Transverse colon (tissue), 4 donors: Measurements from ENCODE around the gene ZNF594. TPM values are rescaled to one million over a fixed set of nuclear protein-coding genes. Genes with fewer than 3 reads are reported as not detected.
"Not testable (repeated sequence)": the region's sequence is repeated elsewhere in the genome, so short reads cannot be mapped to it uniquely, and the experiment has no call there.

ENCODE experiments used
- DNase-seq: peaks from one replicate; pipeline ENCODE4 v3.0.0-alpha.2; 2019
- H3K27ac ChIP-seq, 4 donors: fragments of 200-600 bp; sonication (generic); 2 replicates each; pipeline ENCODE4 v1.5.1; 2016 to 2018; ENCODE audit warnings: inconsistent platforms in 4 of 4
- H3K27me3 ChIP-seq: fragments of 200-600 bp; sonication (generic); 2 replicates; pipeline ENCODE4 v1.5.1; 2017; ENCODE audit warnings: inconsistent platforms
- H3K36me3 ChIP-seq, 4 donors: fragments of 200-600 bp; sonication (generic); 2 replicates each; pipeline ENCODE4 v1.5.1; 2017 to 2019; ENCODE audit warnings: inconsistent platforms in 4 of 4
- H3K4me1 ChIP-seq, 4 donors: fragments of 200-600 bp; sonication (generic); 2 replicates each; pipeline ENCODE4 v1.5.1; 2017 to 2020; ENCODE audit warnings: inconsistent platforms in 4 of 4
- H3K4me3 ChIP-seq, 4 donors: fragments of 200-600 bp; sonication (generic); 1 replicate in 1 of 4; 2 replicates in 3 of 4; pipeline versions ENCODE4 v1.5.1 to v1.6.1; 2017 to 2019; ENCODE audit warnings: inconsistent platforms in 4 of 4
- H3K9me3 ChIP-seq, 2 donors: fragments of 200-600 bp; sonication (generic); 2 replicates each; pipeline ENCODE4 v1.5.1; 2017 to 2019; ENCODE audit warnings: inconsistent platforms in 2 of 2
- EP300 ChIP-seq: sonication (generic); formaldehyde crosslinking; IDR thresholded peaks from one replicate; pipeline ENCODE4 v1.6.1; 2017; ENCODE audit warnings: antibody characterized with exemption, low read depth
- POLR2A ChIP-seq: fragments of 450-650 bp; IDR thresholded peaks from one replicate; pipeline ENCODE4 v1.6.1; 2016; ENCODE audit warnings: antibody characterized with exemption, mild to moderate bottlenecking, moderate library complexity
- POLR2AphosphoS5 ChIP-seq, 3 donors: sonication (generic); formaldehyde crosslinking; IDR thresholded peaks; one replicate each; pipeline ENCODE4 v1.6.1; 2016; ENCODE audit warnings: antibody characterized with exemption in 3 of 3
- WGBS, 2 donors: methylation state at CpG; one replicate each; pipeline ENCODE4 v1.1.5; 2018; ENCODE audit warnings: low coverage in 1 of 2; 5-methylcytosine and 5-hydroxymethylcytosine counted together
- in situ Hi-C, 4 donors: fragments of 200-750 bp; cut with MboI; loops; one replicate each; pipeline versions ENCODE4 v1.15.0 to v1.15.1; 2017; ENCODE audit warnings: low sequenced_read_pairs in 3 of 4, low pct_ligation_motif_present in 1 of 4, low pct_unique_long_range_greater_than_20kb in 1 of 4
- intact Hi-C: fragments of 100-400 bp; cut with DNase I; formaldehyde crosslinking; loops from one replicate; pipeline ENCODE4 v1.15.1; 2023; ENCODE audit warnings: low total_unique reads
- total RNA-seq, 4 donors: library from RNA; depleted of rRNA; stranded (reverse); fragments of >200 nt; gene quantifications; one replicate each; pipeline ENCODE4 v1.1.0, GENCODE V29; 2016
- TF ChIP-seq, protein P1 (sequence below), 5 experiments: fragments of 200-600 bp in 3 of 5; fragments of 450-650 bp in 2 of 5; sonication (generic) in 3 of 5; IDR thresholded peaks; 1 replicate in 2 of 5; 2 replicates in 3 of 5; pipeline ENCODE4 v1.5.1; 2016 to 2017; ENCODE audit warnings: antibody characterized with exemption in 5 of 5, inconsistent platforms in 3 of 5, mild to moderate bottlenecking in 2 of 5, moderate library complexity in 1 of 5

Gene ZNF594
- total RNA-seq, 4 donors from 2014 or later: 1.5 to 17.0 (median 4.5) TPM

DNA sequence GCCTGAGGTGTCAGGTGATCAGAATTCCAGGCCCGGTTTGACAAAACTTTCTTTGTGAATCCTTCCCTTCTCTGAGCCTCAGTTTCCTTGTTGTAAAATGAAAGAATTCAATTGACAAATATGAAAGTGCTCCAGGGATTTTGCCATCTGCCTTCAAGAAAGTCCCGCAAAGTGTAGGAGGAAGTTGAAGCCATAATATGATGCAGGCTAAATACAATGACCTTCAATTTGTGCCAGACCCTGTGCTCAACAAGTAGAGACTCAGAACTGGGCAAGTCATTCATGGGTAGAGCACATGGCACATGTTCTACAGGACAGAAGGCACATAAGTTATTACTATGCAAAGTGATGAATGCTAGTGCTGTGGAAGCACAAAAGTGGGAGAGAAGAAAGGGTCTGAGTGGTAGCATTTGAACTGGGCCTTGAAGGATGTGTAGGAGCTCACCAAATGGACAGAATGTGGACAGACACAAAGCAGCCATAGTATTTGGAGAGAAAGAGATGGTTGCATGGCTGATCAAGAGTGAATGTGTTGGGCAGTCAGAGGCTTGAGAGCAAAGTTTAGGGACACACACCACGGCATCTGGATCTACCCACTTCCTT, 45.4 kb upstream of the ZNF594 start:
- Histone ChIP-seq H3K4me3 (no peak overlapping the region), H3K9me3 (no peaks in the 10 kb centered on the region), H3K36me3 (no peaks in the 10 kb centered on the region), H3K4me1 (peaks cover 0 to 9% (median 8%) of the 10 kb centered on the region in 4 donors), H3K27me3 (no peaks in the 10 kb centered on the region), H3K27ac (no peak overlapping the region)
- TF ChIP-seq POLR2AphosphoS5 (IDR thresholded peaks at IDR 0.05): no peak
- TF ChIP-seq POLR2A: no peak
- no peak for TF ChIP-seq EP300
- TF ChIP-seq, protein P1, sequence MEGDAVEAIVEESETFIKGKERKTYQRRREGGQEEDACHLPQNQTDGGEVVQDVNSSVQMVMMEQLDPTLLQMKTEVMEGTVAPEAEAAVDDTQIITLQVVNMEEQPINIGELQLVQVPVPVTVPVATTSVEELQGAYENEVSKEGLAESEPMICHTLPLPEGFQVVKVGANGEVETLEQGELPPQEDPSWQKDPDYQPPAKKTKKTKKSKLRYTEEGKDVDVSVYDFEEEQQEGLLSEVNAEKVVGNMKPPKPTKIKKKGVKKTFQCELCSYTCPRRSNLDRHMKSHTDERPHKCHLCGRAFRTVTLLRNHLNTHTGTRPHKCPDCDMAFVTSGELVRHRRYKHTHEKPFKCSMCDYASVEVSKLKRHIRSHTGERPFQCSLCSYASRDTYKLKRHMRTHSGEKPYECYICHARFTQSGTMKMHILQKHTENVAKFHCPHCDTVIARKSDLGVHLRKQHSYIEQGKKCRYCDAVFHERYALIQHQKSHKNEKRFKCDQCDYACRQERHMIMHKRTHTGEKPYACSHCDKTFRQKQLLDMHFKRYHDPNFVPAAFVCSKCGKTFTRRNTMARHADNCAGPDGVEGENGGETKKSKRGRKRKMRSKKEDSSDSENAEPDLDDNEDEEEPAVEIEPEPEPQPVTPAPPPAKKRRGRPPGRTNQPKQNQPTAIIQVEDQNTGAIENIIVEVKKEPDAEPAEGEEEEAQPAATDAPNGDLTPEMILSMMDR (IDR thresholded peaks at IDR 0.05): no peak
- intact Hi-C loops: no loop called here
- 75 to 82% methylated on average over 3 of the region's 3 CpGs for WGBS, 2 donors
- in situ Hi-C loops: no loop called here
- DNase-seq: no peak

DNA sequence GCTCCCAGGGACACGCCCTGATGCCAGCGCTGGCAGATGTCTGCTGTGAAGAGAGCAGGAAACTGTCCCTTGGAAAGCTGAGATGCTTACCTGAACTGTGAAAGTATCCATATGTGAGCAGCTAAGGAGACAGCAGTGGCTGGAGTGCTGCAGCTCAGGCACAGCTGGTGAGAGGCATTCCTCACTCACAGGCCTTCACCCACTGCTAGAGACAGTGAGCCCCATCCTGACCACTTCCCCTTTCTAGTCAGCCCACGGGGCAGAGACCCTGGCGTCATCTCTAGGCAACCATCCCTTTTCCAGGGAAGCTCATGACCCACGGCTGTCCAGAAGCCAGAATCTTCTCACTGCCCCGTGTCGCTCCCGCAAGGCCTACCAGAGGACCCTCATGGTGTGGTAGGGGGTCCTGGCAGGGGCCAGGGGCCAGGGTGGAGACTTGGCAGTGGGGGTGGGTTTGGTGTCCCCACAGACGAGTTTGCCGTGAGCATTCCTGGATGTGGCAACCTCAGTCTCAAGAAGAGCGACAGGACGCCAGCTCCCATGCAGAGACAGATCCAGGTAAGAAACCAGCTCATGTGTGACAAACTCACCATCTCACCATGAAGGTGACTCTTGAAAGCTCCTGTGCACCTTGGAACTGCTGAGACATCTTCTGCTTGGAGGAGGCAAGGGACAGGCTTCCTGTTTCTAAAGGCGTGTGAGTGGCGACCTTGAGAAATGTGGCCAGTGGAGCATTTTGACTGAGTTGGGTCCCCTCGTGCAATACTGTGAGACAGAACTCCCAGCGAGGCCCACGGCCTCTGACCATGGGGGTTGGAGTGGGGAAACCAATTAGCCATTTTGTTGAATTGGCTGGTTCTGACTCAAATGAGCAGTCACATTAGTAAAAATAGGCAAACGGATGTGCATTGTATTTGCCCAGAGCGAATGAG, 43.2 kb upstream of the ZNF594 start, which contains the start of gene SCIMP:
Gene SCIMP (minus strand): TSS at position 216 of the 932 bp plus-strand sequence. CDS start 105 bp downstream, at position 111.
- Histone ChIP-seq H3K36me3 (no peaks in the 10 kb centered on the region), H3K9me3 (no peaks in the 10 kb centered on the region), H3K4me3 (no peak within 1 kb of the TSS), H3K27ac (peak within 1 kb of the TSS; percentile 14 to 53 (median 33)), H3K27me3 (no peaks in the 10 kb centered on the region), H3K4me1 (peaks cover 0 to 2% (median 0%) of the 10 kb centered on the region in 4 donors)
- in situ Hi-C loops (no loop called here), intact Hi-C loops (no loop called here)
- 70 to 90% methylated on average over 2 to 14 of the region's 19 CpGs for WGBS, 2 donors
- peak; percentile 40 for DNase-seq
- TF ChIP-seq POLR2AphosphoS5 (IDR thresholded peaks at IDR 0.05) (peak in 2 of 3 donors; percentile 18 to 44), POLR2A (peak; percentile 39)
- TF ChIP-seq, protein P1 (IDR thresholded peaks at IDR 0.05): no peak

DNA sequence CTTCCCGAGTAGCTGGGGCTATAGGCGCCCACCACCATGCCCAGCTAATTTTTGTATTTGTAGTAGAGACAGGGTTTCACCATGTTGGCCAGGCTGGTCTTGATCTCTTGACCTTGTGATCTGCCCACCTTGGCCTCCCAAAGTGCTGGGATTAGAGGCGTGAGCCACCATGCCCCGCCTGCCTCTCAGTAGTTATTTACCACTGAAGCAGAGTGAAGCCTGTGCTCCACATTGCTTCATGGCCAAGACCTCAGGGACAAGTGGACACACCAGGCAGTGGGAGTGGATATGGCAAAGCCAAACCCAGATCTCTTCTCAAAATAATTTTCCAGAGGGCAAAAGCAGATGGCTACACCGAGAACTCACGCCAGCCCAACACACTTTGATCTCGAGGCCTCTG, 41.8 kb upstream of the ZNF594 start:
- peak overlapping the region in 3 of 4 donors; percentile 14 to 53 (median 23) for H3K27ac ChIP-seq
- H3K9me3 ChIP-seq, intact Hi-C loops, H3K4me3 ChIP-seq, in situ Hi-C loops, H3K4me1 ChIP-seq, H3K36me3 ChIP-seq, H3K27me3 ChIP-seq, DNase-seq: not testable (repeated sequence)
- WGBS, 2 donors: 83 to 98% methylated on average over 2 to 7 of the region's 7 CpGs

DNA sequence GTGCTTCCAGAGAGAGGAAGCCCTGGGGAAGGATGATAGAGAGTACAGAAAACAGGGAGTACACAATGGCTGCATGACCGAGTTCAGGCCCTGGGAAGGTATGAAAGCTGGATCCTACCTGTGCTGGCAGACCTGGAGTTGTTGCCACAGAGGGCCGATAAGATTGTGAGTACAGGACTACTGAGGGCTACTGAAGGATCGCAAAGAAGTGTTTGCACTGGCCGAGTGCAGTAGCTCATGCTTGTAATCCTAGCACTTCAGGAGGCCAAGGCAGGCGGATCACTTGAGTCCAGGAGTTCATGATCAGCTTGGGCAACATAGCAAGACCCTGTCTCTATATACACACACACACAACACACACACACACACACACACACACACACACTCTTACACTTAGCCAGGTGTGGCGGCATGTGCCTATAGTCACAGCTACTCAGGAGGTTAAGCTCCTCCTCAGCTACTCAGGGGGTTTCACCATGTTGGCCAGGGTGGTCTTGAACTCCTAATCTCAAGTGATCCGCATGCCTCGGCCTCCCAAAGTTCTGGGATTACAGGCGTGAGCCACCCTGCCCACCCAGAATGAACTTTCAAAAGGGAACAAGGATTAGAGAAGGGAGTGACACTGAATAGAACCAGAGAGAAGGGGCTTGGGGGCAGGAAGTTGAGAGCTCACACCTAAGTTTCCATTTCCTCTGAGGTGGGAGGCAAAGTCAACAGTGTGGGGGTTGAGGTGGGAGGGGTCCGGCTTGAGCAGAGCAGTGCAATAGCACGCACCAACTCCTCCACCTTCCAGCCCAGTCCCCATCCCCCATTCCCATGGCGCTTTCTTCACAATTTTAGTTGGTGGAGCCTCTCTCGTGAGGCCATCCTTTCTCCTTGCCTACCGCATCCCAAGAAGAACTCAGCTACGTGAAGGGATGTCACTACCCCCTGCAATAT, 35.5 kb upstream of the ZNF594 start:
- 85% methylated on average over 3 to 15 of the region's 15 CpGs for WGBS, 2 donors
- intact Hi-C loops: no loop called here

More for the DNA sequence above, 35.5 kb upstream of the ZNF594 start:
- no peaks in the 10 kb centered on the region for H3K36me3 ChIP-seq
- in situ Hi-C loops: no loop called here
- H3K4me1 ChIP-seq: peaks cover 0 to 9% (median 1%) of the 10 kb centered on the region in 4 donors
- H3K27me3 ChIP-seq: no peaks in the 10 kb centered on the region
- H3K4me3 ChIP-seq: no peak overlapping the region
- no peak for DNase-seq
- H3K27ac ChIP-seq: peak overlapping the region in 3 of 4 donors; percentile 4 to 25 (median 9)
- TF ChIP-seq POLR2AphosphoS5 (IDR thresholded peaks at IDR 0.05) (no peak), EP300 (no peak)
- H3K9me3 ChIP-seq: no peaks in the 10 kb centered on the region
